ENCODE measurements around the gene GIMAP8.
"Not testable (repeated sequence)": the region's sequence is repeated elsewhere in the genome, so short reads cannot be mapped to it uniquely, and the experiment has no call there.

The GIMAP8 gene

DNA sequence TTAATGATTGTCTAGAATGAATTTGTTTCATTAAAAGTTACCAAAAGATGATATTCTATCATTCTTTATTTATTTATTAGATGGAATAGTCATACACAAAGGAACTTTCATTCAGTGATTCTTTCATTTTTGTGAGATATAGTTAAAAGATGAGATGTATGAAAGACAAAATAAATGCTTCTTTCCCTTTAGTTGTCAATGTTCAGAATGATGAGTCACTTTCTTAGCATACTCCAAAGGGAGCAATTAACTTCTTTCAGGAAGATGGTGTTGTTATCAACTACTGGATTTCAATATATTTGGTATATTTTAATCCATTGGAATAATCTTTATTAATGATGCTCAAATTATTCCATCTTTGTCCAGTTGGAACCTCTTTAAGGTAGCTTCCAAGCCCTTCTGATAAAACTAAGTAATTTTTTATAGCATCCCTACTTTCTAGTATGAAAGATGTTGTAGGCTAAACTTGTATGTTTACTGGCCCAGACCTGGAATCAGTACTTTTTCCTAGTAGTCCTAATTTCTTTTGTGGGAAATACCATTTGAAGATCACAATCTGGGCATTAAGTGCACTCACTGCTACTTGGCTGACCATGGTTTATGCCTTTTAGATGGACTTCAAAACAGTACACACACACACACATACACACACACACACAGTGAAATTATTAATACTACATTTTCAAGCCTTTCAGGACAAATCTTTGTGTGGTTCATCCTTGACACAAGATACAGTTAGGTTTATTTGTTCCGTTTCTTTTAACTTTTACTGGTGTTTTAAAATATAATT is 66.7 kb downstream of the GIMAP8 start:
- no peak for DNase-seq

GRCh38 chr7:150519310-150519709 is 68.9 kb downstream of the GIMAP8 start:
- DNase-seq = no peak

DNA sequence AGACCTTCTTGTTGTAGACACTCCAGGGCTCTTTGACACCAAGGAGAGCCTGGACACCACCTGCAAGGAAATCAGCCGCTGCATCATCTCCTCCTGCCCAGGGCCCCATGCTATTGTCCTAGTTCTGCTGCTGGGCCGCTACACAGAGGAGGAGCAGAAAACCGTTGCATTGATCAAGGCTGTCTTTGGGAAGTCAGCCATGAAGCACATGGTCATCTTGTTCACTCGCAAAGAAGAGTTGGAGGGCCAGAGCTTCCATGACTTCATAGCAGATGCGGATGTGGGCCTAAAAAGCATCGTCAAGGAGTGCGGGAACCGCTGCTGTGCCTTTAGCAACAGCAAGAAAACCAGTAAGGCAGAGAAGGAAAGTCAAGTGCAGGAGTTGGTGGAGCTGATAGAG is 69.7 kb downstream of the GIMAP8 start:
- DNase-seq = no peak

DNA sequence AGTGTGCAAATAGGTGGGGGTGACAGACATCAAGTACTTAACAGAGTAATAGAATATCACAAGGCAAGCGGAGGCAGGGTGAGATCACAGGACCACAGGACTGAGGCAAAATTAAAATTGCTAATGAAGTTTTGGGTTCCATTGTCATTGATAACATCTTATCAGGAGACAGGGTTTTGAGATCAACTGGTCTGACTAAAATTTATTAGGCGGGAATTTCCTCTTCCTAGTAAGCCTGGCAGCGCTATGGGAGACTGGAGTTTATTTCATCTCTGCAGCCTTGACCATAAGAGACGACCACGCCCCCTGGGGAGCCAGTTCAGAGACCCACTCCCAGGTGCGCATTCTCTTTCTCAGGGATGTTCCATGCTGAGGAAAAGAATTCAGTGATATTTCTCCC is 72.5 kb downstream of the GIMAP8 start:
- not testable (repeated sequence) for DNase-seq

DNA sequence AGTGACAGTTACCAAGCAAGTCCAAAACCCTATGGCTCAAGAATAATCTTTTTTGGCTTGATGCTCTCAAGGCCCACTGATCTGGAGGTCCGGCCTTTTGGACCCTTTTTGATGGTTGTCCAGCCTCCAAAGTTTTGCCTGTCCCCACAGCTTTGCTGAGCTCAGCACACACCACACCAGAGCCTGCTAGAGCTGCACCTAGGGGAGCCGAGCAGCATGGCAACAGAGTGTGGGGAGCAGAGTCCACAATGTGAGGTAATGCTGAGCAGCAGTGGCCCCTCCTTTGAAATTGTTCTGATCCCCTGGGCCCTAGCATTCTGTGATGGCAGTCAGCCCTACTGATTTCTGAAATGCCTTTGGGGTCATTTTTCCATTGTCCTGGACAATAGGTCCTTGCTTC is 73.6 kb downstream of the GIMAP8 start:
- no peak for DNase-seq

All from stimulated activated CD4-positive, alpha-beta T cell treated with anti-CD3 and anti-CD28 coated beads, Interleukin-4, amount 100 ng/mL, for 1 hour (primary cell).